MG63 (cell line): ENCODE data around the gene GRID1. TPM values are rescaled to one million over a fixed set of nuclear protein-coding genes. Genes with fewer than 3 reads are reported as not detected.

Experiments used
- DNase-seq: peaks from one replicate; pipeline ENCODE4 v3.0.0-alpha.2; 2020
- H3K27me3 ChIP-seq: fragments of 250-450 bp; sonication (Bioruptor Pico); 2 replicates; pipeline ENCODE4 v1.5.1; 2020; ENCODE audit warnings: mild to moderate bottlenecking, moderate library complexity
- H3K36me3 ChIP-seq: fragments of 250-450 bp; sonication (Bioruptor Pico); 2 replicates; pipeline ENCODE4 v1.5.1; 2020; ENCODE audit warnings: mild to moderate bottlenecking, moderate library complexity
- H3K4me3 ChIP-seq: fragments of 250-450 bp; sonication (Bioruptor Pico); 2 replicates; pipeline ENCODE4 v1.5.1; 2020; ENCODE audit warnings: mild to moderate bottlenecking, moderate library complexity
- H3K9me3 ChIP-seq: fragments of 250-450 bp; sonication (Bioruptor Pico); 2 replicates; pipeline ENCODE4 v1.5.1; 2020; ENCODE audit warnings: mild to moderate bottlenecking, moderate library complexity
- total RNA-seq: library from RNA; depleted of rRNA; stranded (reverse); fragments of >200 nt; shearing (Covaris generic); gene quantifications from 2 replicates; pipeline ENCODE4 v1.2.3, GENCODE V29; 2014; ENCODE audit warnings: low replicate concordance

The GRID1 gene
- total RNA-seq, 1 experiment from 2014 or later = 0.10 TPM

- no peaks in the 10 kb centered on the region for H3K9me3 ChIP-seq
- no peaks in the 10 kb centered on the region for H3K27me3 ChIP-seq
- no peaks in the 10 kb centered on the region for H3K36me3 ChIP-seq
- H3K4me3 ChIP-seq = no peak overlapping the region
- no peak for DNase-seq
These were observed 133.5 kb downstream of the GRID1 start for GRCh38 chr10:86233131-86233530.

- H3K9me3 ChIP-seq = no peaks in the 10 kb centered on the region
- H3K27me3 ChIP-seq = no peaks in the 10 kb centered on the region
- no peak for DNase-seq
- no peak overlapping the region for H3K4me3 ChIP-seq
- no peaks in the 10 kb centered on the region for H3K36me3 ChIP-seq
These were observed 134.0 kb downstream of the GRID1 start for GRCh38 chr10:86232644-86233043.

- Histone ChIP-seq H3K36me3 (no peaks in the 10 kb centered on the region), H3K27me3 (no peaks in the 10 kb centered on the region), H3K4me3 (no peak overlapping the region), H3K9me3 (no peaks in the 10 kb centered on the region)
- DNase-seq = no peak
These were observed 134.6 kb downstream of the GRID1 start for GRCh38 chr10:86231796-86232560.

DNA sequence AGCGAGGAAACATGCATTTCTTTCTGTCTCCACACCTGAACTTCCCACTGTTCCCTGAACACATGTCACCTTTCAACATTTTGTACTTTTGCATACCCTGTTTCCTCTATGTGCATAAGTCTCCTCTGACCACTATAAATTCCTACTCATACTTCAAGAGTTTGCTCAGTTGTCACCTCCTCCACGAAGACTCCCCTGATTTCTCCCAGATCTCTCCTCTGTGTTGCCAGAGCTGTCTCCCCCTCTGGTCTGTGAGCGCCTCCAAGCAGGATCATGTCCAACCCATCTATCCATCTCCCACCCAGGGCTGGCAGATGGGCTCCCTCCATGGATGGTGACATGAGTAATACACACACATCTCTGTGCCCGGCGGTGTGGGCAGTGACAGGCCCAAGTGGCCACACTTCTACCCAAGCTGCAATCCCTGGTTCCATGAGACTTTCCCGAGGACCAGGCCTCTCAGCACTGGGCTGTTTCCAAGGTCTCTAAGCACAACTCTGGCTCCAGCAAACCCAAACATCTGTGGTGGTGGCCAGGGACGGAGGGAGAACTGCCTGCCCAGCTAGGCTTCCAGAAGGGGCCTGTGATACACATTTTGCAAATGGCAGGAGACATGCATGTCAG is 135.9 kb downstream of the GRID1 start:
- Histone ChIP-seq H3K27me3 (no peaks in the 10 kb centered on the region), H3K9me3 (no peaks in the 10 kb centered on the region), H3K36me3 (no peaks in the 10 kb centered on the region), H3K4me3 (no peak overlapping the region)
- DNase-seq = no peak

GRCh38 chr10:86229811-86230556 is 136.6 kb downstream of the GRID1 start:
- Histone ChIP-seq H3K9me3 (no peaks in the 10 kb centered on the region), H3K4me3 (no peak overlapping the region), H3K36me3 (no peaks in the 10 kb centered on the region), H3K27me3 (no peaks in the 10 kb centered on the region)
- no peak for DNase-seq

DNA sequence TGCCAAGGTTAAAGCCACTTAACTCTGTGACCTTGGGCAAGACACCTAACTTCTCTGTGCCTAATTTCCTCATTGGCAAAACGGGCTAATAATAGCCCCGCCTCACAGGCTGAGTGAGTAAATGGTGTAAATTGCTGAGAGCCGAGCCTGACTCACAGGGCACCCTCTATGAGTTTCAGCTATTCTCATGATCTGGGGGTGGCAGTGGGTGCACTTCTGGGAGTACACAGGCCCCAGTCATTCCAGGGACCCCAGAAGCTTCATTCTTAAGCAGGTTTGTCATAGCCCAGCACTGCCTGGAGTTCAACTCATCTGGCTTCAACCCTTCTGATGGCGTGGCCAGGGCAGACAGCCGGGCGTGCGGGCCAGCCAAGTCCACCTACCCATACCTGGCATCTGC is 137.2 kb downstream of the GRID1 start:
- Histone ChIP-seq H3K9me3 (no peaks in the 10 kb centered on the region), H3K36me3 (no peaks in the 10 kb centered on the region), H3K4me3 (no peak overlapping the region), H3K27me3 (no peaks in the 10 kb centered on the region)
- peak; percentile 25 for DNase-seq

- DNase-seq = no peak
- Histone ChIP-seq H3K9me3 (no peaks in the 10 kb centered on the region), H3K4me3 (no peak overlapping the region), H3K27me3 (no peaks in the 10 kb centered on the region), H3K36me3 (no peaks in the 10 kb centered on the region)
These were observed 138.9 kb downstream of the GRID1 start for GRCh38 chr10:86227501-86228258.

- peak; percentile 18 for DNase-seq
- Histone ChIP-seq H3K36me3 (no peaks in the 10 kb centered on the region), H3K27me3 (no peaks in the 10 kb centered on the region), H3K9me3 (no peaks in the 10 kb centered on the region), H3K4me3 (no peak overlapping the region)
These were observed 139.8 kb downstream of the GRID1 start for GRCh38 chr10:86226781-86227201.

- Histone ChIP-seq H3K27me3 (no peaks in the 10 kb centered on the region), H3K9me3 (no peaks in the 10 kb centered on the region), H3K36me3 (no peaks in the 10 kb centered on the region), H3K4me3 (no peak overlapping the region)
- DNase-seq = no peak
These were observed 140.6 kb downstream of the GRID1 start for GRCh38 chr10:86226016-86226415.

- Histone ChIP-seq H3K27me3 (no peaks in the 10 kb centered on the region), H3K36me3 (no peaks in the 10 kb centered on the region), H3K4me3 (no peak overlapping the region), H3K9me3 (no peaks in the 10 kb centered on the region)
- peak; percentile 72 for DNase-seq
These were observed 141.4 kb downstream of the GRID1 start for GRCh38 chr10:86225103-86225782.

DNA sequence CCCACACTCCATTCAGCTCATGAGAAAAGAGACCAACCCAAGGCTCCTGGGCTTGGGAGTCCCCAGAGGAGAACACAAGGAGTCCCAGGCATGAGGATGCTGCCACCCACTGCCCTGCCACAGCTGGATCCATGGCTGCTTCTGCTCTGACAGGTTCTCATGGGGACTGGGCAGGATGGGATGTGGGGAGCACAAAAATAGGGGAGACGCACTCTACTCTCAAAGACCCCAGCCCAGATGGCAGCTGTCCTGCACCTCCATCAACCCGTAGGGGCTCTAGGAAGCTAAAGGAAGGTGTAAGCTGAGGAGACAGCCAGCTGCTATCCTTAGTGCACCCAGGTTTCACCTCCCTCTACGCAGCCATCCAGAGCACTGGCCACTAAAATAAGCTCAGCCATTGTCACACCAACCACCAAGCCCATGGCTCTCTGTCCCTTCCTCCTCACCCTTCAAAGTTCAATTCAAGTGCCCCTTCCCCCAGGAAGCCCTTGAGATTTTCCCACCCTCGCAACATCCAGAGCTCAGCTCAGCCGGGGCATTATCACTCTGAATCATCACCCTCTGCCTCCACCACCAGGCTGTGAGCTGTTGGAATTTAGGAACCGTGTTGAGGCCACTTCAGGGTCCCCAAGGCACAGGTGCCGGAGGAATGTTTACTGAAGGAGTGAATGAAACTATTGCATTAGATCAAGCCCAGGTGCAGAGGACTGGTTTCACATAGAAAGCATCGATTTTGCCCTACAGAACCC is 142.1 kb downstream of the GRID1 start:
- no peaks in the 10 kb centered on the region for H3K27me3 ChIP-seq
- no peak for DNase-seq
- H3K36me3 ChIP-seq = no peaks in the 10 kb centered on the region
- no peak overlapping the region for H3K4me3 ChIP-seq
- no peaks in the 10 kb centered on the region for H3K9me3 ChIP-seq

DNA sequence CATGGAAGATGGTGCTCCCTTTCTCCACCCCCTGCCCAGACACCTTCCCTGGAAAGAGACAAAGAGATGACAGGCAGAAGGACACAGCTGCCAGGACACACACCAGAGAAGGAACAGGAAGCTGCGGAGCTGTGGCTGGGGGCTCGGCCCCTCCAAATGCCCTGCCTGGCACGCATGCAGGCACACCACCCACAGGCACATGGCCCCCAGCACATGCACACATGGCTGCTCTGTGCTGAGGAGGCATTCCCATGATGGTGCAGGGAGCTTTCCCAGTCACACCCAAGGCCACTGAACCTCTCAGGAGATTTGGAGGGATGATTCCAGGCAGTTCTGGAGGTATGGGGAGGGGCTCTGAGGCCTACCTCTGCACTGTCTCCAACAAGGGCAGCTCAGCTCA is 143.3 kb downstream of the GRID1 start:
- H3K9me3 ChIP-seq = no peaks in the 10 kb centered on the region
- DNase-seq = no peak
- H3K27me3 ChIP-seq = no peaks in the 10 kb centered on the region
- no peak overlapping the region for H3K4me3 ChIP-seq
- no peaks in the 10 kb centered on the region for H3K36me3 ChIP-seq

GRCh38 chr10:86222687-86223086 is 143.9 kb downstream of the GRID1 start:
- no peaks in the 10 kb centered on the region for H3K27me3 ChIP-seq
- H3K36me3 ChIP-seq = no peaks in the 10 kb centered on the region
- H3K9me3 ChIP-seq = no peaks in the 10 kb centered on the region
- H3K4me3 ChIP-seq = no peak overlapping the region
- no peak for DNase-seq

GRCh38 chr10:86222336-86222650 is 144.3 kb downstream of the GRID1 start:
- Histone ChIP-seq H3K9me3 (no peaks in the 10 kb centered on the region), H3K36me3 (no peaks in the 10 kb centered on the region), H3K4me3 (no peak overlapping the region), H3K27me3 (no peaks in the 10 kb centered on the region)
- no peak for DNase-seq

DNA sequence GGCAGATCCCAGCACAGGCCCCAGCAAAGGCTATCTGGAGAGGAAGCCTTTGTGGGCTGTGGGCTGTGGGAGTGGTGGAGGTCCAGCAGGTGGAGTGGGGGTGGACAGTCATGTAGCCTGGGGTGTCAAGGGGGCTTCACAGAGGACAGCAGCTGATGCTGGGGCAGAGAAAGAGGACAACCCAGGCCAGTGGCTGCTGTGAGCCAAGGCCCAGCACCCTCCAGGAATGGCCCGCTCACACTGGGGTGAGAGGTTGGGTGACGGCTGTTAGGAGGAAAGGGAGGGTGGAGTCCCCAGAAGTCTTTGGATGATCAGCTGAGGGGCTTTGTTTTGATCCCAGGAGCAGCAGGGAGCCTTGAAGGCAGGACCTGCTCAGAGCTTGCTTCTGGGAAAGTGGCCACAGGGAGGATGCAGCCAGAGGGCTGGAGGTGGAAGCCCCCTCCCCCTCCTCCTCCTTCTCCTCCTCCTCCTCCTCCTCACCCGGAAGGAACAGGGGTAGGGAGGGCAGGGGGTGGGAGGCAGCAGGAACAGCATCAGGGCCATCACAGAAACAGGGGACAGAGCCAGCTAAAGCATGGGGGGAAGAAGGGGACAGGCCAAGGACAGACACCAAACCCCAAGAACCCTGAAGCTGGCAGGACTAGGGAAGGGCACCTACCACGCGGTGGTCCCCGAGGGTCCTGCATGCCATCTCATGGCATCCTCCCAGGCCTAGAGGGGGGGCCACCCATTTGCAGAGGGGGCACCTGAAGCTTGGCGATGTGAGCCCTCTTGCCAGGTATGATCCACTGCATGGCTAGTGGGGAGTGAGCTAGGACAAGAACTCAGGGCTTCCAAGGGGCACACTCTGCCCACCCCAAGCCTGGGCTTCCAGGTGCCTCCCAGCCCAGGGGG is 144.9 kb downstream of the GRID1 start:
- no peaks in the 10 kb centered on the region for H3K27me3 ChIP-seq
- H3K9me3 ChIP-seq = no peaks in the 10 kb centered on the region
- H3K4me3 ChIP-seq = no peak overlapping the region
- no peaks in the 10 kb centered on the region for H3K36me3 ChIP-seq
- no peak for DNase-seq
